Measurements from ENCODE around the gene FAM120B. TPM values are rescaled to one million over a fixed set of nuclear protein-coding genes. Genes with fewer than 3 reads are reported as not detected.
A peak's percentile ranks its signal among the peaks of the same experiment; 100 is the strongest.

FAM120B gene
- total RNA-seq, 1 donor from 2014 or later = 32.8 TPM

- DNase-seq = no peak
These were observed 51.9 kb downstream of the FAM120B start for GRCh38 chr6:170358496-170358895.

DNA sequence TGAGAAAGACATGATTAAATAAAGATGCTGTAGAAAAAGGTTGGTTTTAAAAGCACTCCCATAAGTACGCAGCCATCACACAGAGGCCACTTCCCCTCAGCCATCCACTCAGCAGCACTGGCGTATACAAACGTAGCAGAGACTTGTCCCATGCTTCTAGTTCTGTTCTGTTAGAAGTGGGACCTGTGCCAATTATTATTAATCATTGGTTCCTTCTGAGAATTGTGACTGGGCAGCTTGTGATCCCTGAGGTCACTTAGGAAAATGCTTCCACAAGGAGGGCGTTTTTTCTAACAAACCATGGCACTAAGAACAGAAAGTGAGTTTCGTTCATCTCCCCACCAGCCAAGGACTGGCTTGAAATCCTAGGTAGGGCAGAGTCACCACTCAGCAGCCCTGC lies 53.9 kb downstream of the FAM120B start:
- DNase-seq = no peak

DNA sequence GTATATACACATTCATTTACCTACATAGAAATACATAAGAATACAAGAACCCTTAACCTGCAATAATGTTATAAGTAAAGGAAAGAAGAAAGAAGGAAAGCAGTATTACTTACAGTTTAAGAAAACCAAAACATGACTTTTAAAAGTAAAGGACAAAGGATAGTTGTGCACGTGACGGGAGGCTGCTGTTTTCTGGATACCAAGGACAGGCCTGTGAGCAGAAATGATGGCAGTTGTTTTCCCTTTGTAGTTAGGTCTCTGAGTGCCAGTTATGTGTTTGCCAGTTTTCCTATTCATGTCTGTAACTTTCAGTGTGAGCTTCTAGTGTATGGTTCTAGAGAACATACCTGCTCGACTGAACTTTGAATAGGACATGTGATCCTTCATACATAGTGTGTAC lies 54.8 kb downstream of the FAM120B start:
- DNase-seq = no peak

DNA sequence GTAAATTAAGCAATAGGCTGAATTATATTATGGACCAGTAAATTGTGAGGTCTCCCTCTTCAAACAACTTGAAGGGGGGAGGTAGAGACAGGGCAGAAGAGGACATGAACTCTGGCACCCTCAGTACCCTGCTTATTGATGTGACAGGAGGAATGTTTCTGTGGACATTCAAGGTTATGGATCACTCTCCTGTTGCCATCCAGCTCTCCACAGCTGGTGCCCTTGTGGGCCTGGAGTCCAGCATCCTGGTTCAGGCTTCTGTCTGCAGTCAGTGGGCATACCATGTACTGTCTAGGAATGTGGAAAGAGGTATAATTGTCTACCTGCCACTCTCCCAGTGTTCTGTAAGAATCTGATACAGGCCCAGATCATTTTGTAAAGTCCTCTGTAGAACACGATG lies 55.6 kb downstream of the FAM120B start:
- no peak for DNase-seq

DNA sequence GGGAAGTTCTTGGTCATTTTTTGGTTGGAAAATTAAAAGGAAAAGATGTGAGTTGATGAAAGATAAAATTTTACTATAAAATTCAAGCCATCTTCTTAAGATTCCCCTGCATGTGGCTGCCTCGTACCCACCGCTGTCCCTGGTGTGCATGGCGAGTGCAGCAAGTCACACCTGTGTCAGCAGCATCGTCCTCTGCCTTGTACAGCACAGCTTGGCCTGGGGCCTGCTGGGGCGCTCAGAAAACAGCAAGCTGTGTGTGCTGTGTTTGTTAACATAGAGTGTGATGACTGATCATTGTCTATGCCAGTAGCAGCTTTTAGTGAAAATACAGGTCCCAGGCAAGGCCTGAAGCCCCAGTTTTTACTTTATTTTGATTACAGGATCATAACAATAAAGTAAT lies 56.7 kb downstream of the FAM120B start:
- DNase-seq = no peak

DNA sequence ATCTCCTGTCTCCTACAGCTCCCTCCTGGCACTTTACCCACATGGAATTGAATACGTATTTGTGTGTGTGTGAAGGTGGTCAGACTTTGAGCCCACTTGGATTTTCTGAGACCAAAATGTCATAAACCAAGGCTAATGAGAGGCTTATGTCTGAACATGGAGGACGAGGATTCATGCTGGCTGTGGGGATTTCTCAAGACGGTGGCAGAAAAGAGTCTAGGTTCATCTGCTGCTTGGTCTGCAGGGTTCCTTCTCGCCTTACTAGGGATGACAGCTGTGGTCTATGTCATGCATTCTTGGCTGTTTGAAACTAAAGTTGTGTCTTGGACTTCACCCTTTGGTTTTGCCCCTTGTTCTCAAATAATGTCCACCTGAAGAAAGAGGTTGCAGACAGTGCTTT lies 58.6 kb downstream of the FAM120B start:
- peak; percentile 54 for DNase-seq

- peak; percentile 90 for DNase-seq
These were observed 59.0 kb downstream of the FAM120B start for GRCh38 chr6:170365593-170365992.

DNA sequence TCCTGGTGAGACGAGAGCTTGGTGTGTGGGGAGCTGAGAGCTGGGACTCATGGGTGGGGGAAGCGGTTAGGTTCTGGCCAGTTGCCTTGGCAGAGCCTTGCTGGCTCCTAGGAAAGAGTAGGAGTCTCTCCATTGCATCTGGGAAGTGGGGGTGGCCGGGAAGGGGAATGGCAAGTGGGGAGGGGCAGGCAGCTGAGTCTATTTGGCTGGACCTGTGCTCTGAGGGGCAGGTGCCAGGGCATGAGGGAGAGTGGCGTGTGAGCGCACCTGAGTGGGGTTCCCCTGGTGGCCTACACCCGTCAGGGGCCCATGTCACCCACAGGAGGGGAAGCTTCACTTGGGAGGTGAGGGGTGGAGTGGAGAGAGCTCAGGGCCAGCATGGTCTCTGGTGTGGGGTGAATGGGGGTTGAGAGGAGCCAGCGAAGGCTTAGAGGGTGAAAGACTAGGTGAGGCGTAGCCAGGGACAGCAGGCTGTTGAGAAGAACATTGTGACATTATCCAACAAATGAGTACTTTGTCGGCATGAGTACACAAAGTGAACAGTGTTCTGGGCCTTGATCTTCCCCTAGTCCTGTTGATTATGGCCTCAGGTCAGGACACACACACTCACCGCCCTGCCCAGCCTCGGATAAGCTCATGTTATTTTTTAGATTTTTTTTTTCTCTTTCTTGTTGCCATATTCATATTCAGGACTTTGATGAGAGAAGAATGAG lies 59.8 kb downstream of the FAM120B start:
- no peak for DNase-seq

- peak; percentile 87 for DNase-seq
These were observed 60.7 kb downstream of the FAM120B start for GRCh38 chr6:170367241-170367640.

GRCh38 chr6:170368544-170368943 lies 62.0 kb downstream of the FAM120B start:
- DNase-seq = no peak

- no peak for DNase-seq
These were observed 62.8 kb downstream of the FAM120B start for GRCh38 chr6:170369403-170369802.

GRCh38 chr6:170370416-170370815 lies 63.9 kb downstream of the FAM120B start:
- no peak for DNase-seq

- no peak for DNase-seq
These were observed 64.5 kb downstream of the FAM120B start for GRCh38 chr6:170371080-170371479.

- DNase-seq = peak; percentile 88
These were observed 65.0 kb downstream of the FAM120B start for GRCh38 chr6:170371588-170371987.

DNA sequence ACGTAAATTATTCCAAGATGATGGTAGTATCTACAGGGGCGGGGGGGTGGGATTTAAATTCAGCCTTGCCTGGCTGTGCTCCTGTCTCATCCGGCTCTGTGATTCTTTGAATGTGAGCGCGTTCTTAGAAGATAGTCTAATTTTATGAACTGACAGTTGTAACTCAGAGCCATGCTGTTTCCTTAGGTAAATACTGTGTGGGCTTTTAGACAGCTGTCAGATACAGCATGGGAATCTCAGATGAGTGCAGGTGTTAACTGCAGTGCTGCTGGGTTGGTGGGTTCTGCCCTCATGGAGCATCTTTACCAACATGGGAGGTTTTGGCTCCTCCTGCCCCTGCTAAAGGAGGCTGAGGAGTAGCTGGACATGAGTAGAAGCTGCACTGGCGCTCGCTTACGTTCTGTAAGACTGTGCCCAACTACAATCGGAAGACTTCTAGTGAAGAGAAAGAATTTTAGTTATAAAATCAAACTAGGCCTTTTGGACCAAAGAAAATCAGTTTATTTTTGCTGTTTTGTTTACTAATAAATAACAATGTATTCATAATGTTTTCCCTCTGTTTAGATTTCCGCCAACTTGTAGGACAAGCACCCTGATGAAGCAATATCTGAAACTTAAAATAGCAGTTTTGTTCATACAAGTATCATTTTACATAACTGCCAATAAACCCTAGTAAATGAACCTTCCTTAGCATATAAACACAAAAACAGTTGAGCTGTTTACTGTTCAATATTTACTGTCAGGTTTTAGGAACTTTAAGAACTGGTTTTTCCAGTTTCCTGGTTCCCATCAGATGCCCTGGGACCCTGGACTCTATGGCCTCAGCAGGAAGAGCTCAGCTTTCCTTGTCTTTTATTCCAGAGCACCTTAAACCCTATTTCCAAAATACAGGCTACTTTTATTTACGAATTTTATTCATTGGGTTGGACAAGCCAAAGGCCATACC lies 66.1 kb downstream of the FAM120B start:
- no peak for DNase-seq

DNA sequence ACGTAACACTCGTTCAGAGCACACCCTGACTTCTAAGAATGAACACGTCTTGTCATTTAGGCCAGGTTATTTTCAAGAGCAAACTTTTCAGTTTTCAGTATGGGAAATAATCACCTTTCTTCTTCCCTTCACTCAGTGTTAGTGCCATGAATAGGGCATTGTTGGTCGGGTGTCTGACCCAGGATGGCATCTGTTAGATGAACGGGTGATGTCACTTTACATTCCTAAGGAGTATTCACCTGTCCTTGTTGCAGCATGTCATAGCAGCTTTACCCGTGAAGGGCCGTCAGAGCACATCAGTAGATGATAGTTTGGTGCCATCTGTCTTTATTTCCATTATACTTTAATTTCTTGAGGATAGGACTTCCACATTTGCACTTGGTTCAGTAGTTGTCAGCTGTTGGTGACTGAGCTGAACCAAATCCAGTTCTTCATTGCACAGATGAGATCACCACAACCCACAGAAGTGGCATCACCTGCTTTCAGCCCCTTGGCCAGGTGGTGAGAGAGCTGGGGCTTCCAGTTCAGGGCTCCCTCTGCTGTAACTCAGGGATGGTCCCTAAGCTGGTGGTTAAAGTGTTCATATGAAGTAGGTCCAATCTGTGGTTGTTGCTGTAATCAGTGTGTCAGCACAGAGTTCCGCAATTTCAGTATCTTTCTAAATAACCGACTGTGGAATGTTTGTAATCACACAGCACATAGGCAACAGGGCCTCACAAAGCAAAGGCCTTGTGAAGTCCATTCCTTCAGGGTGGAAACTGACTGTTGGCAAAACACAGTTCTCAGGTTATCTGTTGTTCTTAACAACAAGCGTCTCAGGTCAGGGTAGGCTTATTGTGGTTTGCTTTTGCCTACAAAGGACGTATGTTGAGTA lies 68.2 kb downstream of the FAM120B start:
- DNase-seq = peak; percentile 45

GRCh38 chr6:170375661-170376060 lies 69.1 kb downstream of the FAM120B start:
- DNase-seq = no peak

DNA sequence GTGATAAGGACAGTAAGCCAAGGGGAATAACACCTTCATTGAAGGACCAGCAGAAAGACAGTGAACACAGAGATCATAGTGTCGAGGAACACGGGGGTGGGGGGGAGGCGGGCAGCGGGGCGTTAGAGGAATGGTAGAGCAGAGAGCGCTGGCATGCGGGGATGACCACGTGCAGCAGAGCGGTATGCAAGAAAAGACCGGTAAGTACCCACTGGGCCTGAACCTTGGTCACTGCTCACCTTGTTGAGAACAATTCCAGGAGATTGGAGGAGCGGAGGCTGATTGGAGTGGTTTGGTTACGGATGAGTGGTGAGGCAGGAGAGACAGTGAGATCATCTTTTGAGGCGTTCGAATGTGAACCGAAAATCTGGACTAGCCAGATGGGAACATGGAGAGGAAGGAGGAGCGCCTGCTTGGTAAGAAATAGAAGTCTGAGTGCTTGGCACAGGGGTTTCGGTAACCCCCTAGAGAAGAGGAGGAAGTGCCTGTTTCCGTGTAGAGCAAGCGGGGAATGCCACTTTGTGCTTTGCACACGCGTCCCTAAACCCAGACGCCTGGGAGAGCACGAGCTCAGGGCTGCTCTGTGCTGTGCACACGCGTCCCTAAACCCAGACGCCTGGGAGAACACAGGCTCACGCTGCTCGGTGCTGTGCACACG lies 70.0 kb downstream of the FAM120B start:
- DNase-seq = no peak

GRCh38 chr6:170378502-170378901 lies 71.9 kb downstream of the FAM120B start:
- no peak for DNase-seq

DNA sequence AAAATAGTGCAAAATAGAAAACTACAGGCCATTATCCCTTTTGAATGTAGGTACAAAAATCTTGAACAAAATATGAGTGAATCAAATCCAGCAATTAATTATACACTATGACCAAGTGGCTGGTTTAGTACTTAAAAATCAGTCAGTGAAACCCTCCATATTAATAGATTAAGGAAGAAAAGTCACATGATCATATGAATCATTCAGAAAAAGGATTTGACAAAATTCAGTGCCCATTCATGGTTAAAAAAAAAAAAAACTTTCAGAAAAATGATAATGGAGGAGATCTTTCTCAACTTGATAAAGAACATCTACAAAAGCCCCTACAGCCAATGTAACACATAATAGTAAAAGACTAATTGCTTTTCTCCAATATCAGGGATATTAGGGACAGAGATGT lies 75.0 kb downstream of the FAM120B start:
- no peak for DNase-seq

GRCh38 chr6:170383466-170384035 lies 77.0 kb downstream of the FAM120B start:
- DNase-seq = no peak

DNA sequence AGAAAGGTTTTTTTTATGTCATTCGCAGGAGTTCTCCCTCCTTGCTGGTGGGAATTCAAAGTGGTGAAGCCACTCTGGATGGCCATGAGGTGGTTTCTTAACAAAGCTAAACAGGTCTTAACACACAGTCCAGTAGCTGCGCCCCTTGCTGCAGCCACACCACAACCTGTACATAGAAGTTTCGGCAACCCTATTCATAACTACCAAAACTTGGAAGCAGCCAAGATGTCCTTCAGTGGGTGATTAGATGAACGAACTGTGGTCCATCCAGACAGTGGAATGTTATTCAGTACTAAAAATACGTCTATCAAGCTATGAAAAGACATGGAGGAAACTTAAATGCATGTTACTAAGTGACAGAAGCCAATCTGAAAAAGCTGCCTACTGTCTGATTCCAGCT lies 78.9 kb downstream of the FAM120B start:
- no peak for DNase-seq
